ENCODE data around the gene APOA4. TPM values are rescaled to one million over a fixed set of nuclear protein-coding genes. Genes with fewer than 3 reads are reported as not detected.

APOA4 gene
- total and polyA plus RNA-seq, 2 of the 13 experiments (the other 11 are each of a cell fraction or from before 2014, with no cell fraction given): 3.8 to 7.2 TPM

GRCh38 chr11:116833816-116834534, 10.9 kb upstream of the APOA4 start (continued):
- TF ChIP-seq ZBTB49 (CRISPR knock-in tag; IDR thresholded peaks at IDR 0.05; ENCODE audit: borderline replicate concordance) (no peak), ZBTB1 (CRISPR knock-in tag; IDR thresholded peaks at IDR 0.05; ENCODE audit: borderline replicate concordance) (no peak), ZNF891 (CRISPR knock-in tag; IDR thresholded peaks at IDR 0.05) (peak; percentile 27; the same call in 1 of the 2 replicates), RNF2 (conservative IDR thresholded peaks at IDR 0.05; ENCODE audit: low read depth) (no peak), IRF9 (CRISPR knock-in tag; IDR thresholded peaks at IDR 0.05; ENCODE audit: borderline replicate concordance) (no peak), BRCA1 (CRISPR knock-in tag; IDR thresholded peaks at IDR 0.05) (0 out of 2 replicates have a peak, but pooled peaks have one; percentile 60), HIVEP1 (CRISPR knock-in tag; IDR thresholded peaks at IDR 0.05) (peak; percentile 33; the same call in 1 of the 2 replicates), ZNF350 (CRISPR knock-in tag; IDR thresholded peaks at IDR 0.05; ENCODE audit: borderline replicate concordance, low read depth) (no peak; the same call in 1 of the 2 replicates), CEBPZ (IDR thresholded peaks at IDR 0.05; ENCODE audit: low read length) (no peak), CCAR2 (optimal IDR thresholded peaks at IDR 0.05; ENCODE audit: low read depth, low read length) (no peak), ZNF367 (CRISPR knock-in tag; IDR thresholded peaks at IDR 0.05; ENCODE audit: borderline replicate concordance) (no peak), ZNF614 (CRISPR knock-in tag; IDR thresholded peaks at IDR 0.05; ENCODE audit: borderline replicate concordance) (peak; percentile 52; the same call in 1 of the 2 replicates), ADNP (CRISPR knock-in tag; IDR thresholded peaks at IDR 0.05) (no peak), GABPA (IDR thresholded peaks at IDR 0.05; ENCODE audit: low read depth, low read length) (no peak), GABPA (CRISPR knock-in tag; IDR thresholded peaks at IDR 0.05; ENCODE audit: low read depth) (no peak), BORCS8-MEF2B (CRISPR knock-in tag; IDR thresholded peaks at IDR 0.05) (peak; percentile 68; the same call in 1 of the 2 replicates), NFIB (CRISPR knock-in tag; IDR thresholded peaks at IDR 0.05; ENCODE audit: borderline replicate concordance) (no peak), AKAP8 (CRISPR knock-in tag; IDR thresholded peaks at IDR 0.05) (peak; percentile 95), ZNF317 (CRISPR knock-in tag; IDR thresholded peaks at IDR 0.05) (no peak), ZFP36 (IDR thresholded peaks at IDR 0.05; ENCODE audit: borderline replicate concordance, low read depth, low read length, partially characterized antibody) (no peak), MLX (CRISPR knock-in tag; IDR thresholded peaks at IDR 0.05) (peak; percentile 96), PLSCR1 (CRISPR knock-in tag; IDR thresholded peaks at IDR 0.05; ENCODE audit: borderline replicate concordance) (no peak)

Data from HepG2 (cell line).